GM21528 (cell line): Measurements from ENCODE around the gene NUMBL.
A peak's percentile ranks its signal among the peaks of the same experiment; 100 is the strongest.

ENCODE experiments used
- ATAC-seq: cut with Tn5 transposase; IDR thresholded peaks from one replicate; pipeline ENCODE4 v1.9.1; 2021; ENCODE audit warnings: mild to moderate bottlenecking, moderate library complexity; ENCODE audit not compliant: unreplicated experiment, low FRiP score

The NUMBL gene

GRCh38 chr19:40691421-40692211 is 1.2 kb upstream of the NUMBL start:
- no peak for ATAC-seq

GRCh38 chr19:40690693-40691420 is 406 bp upstream of the NUMBL start:
- peak; percentile 37 for ATAC-seq

DNA sequence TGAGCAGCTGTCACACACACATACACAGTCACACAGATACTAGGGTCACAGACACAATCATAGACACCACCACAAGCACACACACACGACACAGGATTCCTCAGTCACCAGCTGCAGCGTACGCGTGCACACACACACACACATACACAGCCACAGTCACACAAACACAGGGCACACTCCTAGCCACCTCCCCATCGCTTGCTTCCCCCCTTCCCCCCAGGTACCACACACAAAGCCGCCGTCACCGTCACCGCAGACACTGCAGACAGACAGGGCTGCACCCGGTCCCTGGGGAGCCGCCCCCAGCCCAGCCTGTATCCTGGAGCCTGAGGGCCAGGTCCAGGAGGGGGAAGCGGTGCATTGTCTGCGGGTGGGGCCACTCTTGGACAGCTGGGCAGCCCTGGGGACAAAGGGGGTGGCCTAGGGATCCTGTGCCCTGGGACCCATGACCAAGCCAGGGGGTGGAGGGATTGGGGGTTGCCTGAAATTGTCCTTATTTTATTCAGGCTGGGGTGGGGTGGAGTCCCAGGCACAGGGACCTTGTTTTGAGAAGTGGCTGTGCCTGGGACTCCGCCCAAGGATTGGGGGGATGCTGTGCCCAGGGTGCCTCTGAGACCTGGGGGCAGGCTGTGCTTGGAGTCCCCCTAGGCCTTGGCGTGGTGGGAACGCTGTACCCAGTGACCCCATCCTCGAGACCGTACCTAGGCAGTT is 957 bp downstream of the NUMBL start:
- ATAC-seq = no peak

GRCh38 chr19:40688987-40689338 is 1.5 kb downstream of the NUMBL start:
- ATAC-seq = no peak

GRCh38 chr19:40688309-40688708 is 2.1 kb downstream of the NUMBL start:
- no peak for ATAC-seq

GRCh38 chr19:40687525-40688016 is 2.9 kb downstream of the NUMBL start:
- no peak for ATAC-seq

GRCh38 chr19:40686882-40687524 is 3.4 kb downstream of the NUMBL start:
- no peak for ATAC-seq

- ATAC-seq = no peak
Measured at GRCh38 chr19:40685563-40685962, 4.9 kb downstream of the NUMBL start.

DNA sequence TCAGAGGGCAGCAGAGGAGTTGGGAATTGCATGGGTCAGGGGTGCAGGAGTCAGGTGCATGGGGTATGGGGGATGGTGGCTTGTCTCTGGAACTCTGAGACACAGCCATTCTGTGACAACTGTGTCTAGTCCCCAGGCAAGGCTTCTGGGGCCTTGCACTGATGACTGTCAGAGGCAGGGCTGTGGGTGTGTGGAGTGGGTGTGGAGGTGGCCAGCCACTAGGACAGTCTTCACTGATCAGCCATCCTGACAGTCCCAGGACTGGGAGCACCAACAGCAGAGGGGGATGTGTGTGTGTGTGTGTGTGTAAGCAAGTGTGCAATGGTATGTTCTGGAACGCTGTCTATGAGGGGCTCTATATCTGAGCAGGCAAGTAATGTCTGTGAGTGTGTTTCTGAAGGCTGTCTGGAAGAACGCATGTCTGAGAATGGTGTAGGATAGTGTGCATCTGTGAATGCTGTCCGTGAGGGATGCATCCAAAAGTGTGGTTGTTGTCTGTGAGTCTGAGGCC is 5.4 kb downstream of the NUMBL start:
- no peak for ATAC-seq

GRCh38 chr19:40684280-40684679 is 6.2 kb downstream of the NUMBL start:
- ATAC-seq = no peak

- ATAC-seq = no peak
Measured at GRCh38 chr19:40683437-40683836, 7.0 kb downstream of the NUMBL start.

GRCh38 chr19:40682431-40682964 is 8.0 kb downstream of the NUMBL start:
- ATAC-seq = no peak

GRCh38 chr19:40681039-40681438 is 9.4 kb downstream of the NUMBL start:
- no peak for ATAC-seq

GRCh38 chr19:40677156-40677555 is 13.3 kb downstream of the NUMBL start:
- ATAC-seq = no peak

- ATAC-seq = no peak
Measured at GRCh38 chr19:40674291-40674690, 16.2 kb downstream of the NUMBL start.

DNA sequence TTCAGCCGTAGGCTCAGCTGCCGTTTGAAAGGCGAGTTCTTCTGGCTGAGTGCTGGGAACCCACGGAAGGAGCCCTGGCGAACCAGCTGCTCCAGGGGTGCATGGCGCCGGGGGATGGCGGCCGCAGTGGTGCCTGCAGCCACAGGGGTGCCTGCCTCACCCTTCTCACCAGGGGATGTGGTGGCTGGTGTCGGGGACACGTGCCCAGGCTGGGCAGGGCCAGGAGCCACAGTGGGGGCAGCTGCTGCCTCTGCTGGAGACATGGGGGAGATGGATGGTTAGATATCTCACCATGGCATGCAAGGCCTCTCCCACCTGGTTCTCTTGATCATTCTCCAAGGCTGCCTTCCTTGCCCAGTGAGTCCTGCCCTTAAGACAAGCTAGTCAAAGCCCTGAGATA is 17.1 kb downstream of the NUMBL start:
- no peak for ATAC-seq

GRCh38 chr19:40672573-40673299 is 17.7 kb downstream of the NUMBL start:
- no peak for ATAC-seq

DNA sequence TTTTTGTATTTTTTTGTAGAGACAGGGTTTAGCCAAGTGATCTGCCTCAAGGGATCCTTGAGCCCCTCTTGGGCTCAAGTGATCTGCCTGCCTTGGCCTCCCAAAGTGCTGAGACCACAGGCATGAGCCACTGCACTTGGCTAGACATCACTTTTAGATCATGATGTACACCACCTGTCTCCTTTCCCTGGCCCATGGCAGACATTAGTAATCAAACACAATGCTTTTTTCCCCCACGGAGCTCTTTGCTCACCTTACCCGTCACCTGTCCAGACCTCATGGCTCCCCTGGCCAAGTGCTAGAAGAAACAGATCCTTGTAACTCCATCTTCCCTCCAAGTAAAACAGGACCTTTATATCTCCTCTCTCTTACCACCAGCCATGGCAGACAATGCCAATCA is 18.4 kb downstream of the NUMBL start:
- no peak for ATAC-seq

GRCh38 chr19:40671404-40671803 is 19.0 kb downstream of the NUMBL start:
- ATAC-seq = no peak
